LNCaP clone FGC (cell line): Measurements from ENCODE around the gene GRIK1.

Source experiments
- DNase-seq: peaks from one replicate; pipeline ENCODE4 v3.0.0-alpha.2; 2011; ENCODE audit warnings: low read depth
- H3K4me3 ChIP-seq: 2 replicates; pipeline ENCODE4 v1.5.1; 2011; ENCODE audit warnings: mild to moderate bottlenecking, low read depth, low read length, control low read depth
- TF ChIP-seq, protein P1 (sequence below): IDR thresholded peaks from 2 replicates; pipeline ENCODE4 v1.5.1; 2012; ENCODE audit warnings: mild to moderate bottlenecking; ENCODE audit not compliant: control insufficient read depth, insufficient read depth; ENCODE audit errors: extremely low read depth

The GRIK1 gene

DNA sequence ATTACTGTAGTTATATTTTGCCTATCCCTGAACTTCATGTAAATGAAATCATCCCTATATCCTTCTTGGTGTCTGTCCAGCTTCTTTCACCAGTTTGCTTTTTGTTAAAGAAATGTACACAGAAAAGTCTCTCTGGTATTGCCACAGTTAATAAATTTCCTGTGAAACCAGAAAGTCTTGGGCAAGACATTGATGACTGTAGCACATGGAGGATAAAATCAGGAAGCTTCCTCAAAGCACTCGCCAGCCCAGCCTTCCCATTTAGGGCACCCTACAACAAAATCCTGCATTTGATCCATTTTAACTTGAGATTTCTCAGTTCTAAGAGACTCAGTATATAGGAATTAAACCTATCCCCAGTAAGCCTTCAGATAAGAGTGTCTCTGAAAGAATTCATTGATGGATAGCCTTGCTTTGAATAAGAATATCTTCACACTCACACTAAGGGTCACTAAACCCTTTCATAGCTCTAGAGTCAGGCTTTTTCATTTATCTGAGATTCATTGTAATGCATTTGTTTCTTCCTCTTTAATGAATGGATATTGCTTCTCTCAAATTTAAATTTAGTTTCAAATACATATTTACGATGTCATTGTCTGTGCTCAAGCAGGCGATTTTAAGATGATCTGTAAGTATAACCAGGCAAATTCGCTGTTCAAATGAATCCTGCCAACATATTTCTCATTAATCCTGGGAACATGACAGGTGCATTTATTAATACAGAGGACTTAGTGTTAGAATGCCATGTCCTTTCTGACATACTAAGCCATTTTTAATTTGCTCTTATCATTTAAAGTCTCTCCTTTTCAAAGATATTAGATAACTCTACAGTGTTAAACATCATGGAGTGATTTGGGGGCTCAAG, 153.1 kb downstream of the GRIK1 start:
- no peak for DNase-seq
- no peak overlapping the region for H3K4me3 ChIP-seq
- TF ChIP-seq, protein P1, sequence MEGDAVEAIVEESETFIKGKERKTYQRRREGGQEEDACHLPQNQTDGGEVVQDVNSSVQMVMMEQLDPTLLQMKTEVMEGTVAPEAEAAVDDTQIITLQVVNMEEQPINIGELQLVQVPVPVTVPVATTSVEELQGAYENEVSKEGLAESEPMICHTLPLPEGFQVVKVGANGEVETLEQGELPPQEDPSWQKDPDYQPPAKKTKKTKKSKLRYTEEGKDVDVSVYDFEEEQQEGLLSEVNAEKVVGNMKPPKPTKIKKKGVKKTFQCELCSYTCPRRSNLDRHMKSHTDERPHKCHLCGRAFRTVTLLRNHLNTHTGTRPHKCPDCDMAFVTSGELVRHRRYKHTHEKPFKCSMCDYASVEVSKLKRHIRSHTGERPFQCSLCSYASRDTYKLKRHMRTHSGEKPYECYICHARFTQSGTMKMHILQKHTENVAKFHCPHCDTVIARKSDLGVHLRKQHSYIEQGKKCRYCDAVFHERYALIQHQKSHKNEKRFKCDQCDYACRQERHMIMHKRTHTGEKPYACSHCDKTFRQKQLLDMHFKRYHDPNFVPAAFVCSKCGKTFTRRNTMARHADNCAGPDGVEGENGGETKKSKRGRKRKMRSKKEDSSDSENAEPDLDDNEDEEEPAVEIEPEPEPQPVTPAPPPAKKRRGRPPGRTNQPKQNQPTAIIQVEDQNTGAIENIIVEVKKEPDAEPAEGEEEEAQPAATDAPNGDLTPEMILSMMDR, result no peak

DNA sequence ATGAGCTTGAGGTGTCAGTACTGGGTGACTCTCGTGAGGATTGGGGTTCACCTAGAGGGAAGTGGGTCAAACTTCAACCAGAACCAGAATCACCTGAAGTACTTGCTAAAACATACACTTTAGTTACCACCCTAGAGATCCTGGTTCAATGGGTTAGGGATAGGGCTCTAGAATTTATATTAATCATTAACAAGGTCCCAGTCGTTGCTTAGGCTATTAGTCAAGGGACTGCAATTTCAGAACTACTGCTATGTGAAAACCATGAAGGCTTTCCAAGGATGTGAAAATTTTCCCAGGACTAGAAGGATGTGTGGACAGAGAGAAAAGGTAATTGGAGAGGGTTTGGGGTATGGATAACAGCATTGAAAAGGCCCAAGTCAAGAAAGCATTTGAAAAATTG, 162.6 kb downstream of the GRIK1 start:
- DNase-seq, result no peak
- TF ChIP-seq, protein P1, result no peak
- no peak overlapping the region for H3K4me3 ChIP-seq

DNA sequence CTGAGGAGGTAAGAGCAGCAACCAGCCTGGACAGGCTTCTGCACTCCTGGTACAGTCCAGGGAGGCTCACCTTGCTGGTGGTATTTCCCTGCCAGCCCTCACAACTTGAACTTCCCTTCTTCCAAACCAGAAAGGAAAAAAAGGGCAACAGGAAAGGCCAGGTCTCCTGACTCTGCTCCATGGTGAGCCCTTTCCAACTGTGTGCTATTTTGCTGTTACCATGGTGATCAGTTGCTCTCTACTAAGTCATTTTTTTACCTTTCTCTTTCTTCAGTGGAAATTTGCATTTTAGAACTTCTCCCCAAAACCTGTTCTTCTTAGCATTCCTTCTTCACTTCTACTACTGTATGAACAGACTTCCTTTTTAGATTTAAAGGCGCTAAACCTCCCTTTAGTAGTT, 164.3 kb downstream of the GRIK1 start:
- H3K4me3 ChIP-seq, result no peak overlapping the region
- TF ChIP-seq, protein P1, result no peak
- DNase-seq, result no peak

DNA sequence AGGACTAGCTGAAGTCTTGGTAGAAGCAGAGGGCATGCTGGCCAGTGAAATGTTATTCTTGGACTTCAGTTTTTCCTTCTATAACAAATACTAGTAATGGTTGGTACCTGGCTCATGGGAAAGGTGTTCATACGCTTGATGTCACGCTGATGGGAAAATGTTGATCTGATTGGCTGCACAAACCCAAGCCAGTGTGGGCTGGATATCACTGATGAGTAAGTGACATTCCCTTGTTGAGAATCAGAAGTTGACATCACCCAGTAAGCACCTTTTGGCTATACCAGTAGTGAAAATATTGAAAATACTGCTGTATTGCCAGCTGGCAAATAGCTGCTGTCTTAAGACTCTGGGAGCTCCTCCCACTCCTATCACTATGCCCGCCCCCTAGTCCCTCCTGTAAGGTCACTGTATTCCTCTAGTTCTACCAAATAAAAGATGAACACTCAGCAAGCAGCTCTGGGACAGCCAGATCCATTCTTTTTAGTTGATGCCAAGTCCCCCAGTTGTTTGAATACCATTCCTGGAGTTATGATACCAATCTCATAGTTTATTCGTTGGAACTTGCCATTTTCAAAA, 168.2 kb downstream of the GRIK1 start:
- TF ChIP-seq, protein P1, result no peak
- no peak for DNase-seq
- no peak overlapping the region for H3K4me3 ChIP-seq

DNA sequence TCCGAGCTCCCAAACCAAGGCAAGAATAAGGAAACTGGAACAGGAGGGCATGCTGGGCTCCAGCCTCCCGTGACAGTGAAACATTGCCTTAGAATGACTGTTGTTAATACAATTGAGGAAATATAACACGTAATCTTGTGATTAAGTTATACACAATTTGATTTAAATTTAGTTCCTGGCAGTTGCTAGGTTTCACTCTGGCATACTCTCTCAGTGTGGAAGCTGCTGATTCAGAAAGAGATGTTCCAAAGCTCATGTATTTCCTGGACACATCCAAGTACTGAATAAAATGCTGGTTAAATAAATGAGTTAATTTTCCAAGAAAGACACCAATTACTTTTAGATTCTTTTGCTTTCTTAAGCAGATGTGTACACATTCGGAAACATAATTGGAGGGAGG, 176.1 kb downstream of the GRIK1 start:
- DNase-seq, result no peak
- no peak overlapping the region for H3K4me3 ChIP-seq
- TF ChIP-seq, protein P1, result no peak

DNA sequence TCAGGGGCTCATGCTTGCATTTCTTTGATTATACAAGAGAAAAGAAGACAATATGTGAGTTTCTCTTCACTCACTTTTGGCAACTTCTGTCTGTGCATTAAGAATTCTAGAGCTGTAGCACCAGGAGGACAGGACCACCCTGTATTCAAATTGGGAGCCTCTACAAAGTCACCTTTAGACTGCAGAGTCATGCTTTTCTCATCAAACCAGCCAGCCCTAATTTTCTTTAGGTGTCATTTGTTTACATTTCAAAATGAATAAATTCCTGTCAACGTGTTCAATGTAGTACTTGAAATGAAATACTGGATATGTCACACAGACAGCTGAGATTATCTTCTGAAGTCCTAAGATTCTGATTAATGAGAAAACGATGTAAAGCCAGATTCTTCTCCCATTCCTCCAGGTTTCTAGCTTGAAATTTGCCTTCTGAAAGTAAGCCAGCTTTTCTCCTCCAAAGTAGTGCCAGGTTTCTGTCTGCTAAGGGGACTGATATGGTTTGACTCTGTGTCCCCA, 177.2 kb downstream of the GRIK1 start:
- H3K4me3 ChIP-seq, result no peak overlapping the region
- no peak for DNase-seq
- TF ChIP-seq, protein P1, result no peak
